Stimulated activated memory B cell treated with anti-CD40 and anti-IgM and Interleukin-4, amounts not matched to agents 10 μg/mL and 1 μg/mL and 100 μg/mL, for 72 hours (primary cell): ENCODE results near the gene RAB21.

Experiments
- ATAC-seq: fragments of 150-1000 bp; cut with Tn5 transposase; 2 replicates; pipeline ENCODE4 v1.10.0; 2021
- H3K27ac Mint-ChIP-seq: one replicate; pipeline ENCODE4 v1.8.0; 2022; ENCODE audit warnings: mild to moderate bottlenecking, mixed read lengths
- H3K27me3 Mint-ChIP-seq: one replicate; pipeline ENCODE4 v1.8.0; 2022; ENCODE audit warnings: mixed read lengths
- H3K36me3 Mint-ChIP-seq: one replicate; pipeline ENCODE4 v1.8.0; 2022; ENCODE audit warnings: mixed read lengths
- H3K4me1 Mint-ChIP-seq: one replicate; pipeline ENCODE4 v1.8.0; 2022; ENCODE audit warnings: mixed read lengths
- H3K4me3 Mint-ChIP-seq: one replicate; pipeline ENCODE4 v1.8.0; 2022; ENCODE audit warnings: mild to moderate bottlenecking, moderate library complexity, mixed read lengths
- H3K9me3 Mint-ChIP-seq: one replicate; pipeline ENCODE4 v1.8.0; 2022; ENCODE audit warnings: mixed read lengths

Gene RAB21, protein sequence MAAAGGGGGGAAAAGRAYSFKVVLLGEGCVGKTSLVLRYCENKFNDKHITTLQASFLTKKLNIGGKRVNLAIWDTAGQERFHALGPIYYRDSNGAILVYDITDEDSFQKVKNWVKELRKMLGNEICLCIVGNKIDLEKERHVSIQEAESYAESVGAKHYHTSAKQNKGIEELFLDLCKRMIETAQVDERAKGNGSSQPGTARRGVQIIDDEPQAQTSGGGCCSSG

DNA sequence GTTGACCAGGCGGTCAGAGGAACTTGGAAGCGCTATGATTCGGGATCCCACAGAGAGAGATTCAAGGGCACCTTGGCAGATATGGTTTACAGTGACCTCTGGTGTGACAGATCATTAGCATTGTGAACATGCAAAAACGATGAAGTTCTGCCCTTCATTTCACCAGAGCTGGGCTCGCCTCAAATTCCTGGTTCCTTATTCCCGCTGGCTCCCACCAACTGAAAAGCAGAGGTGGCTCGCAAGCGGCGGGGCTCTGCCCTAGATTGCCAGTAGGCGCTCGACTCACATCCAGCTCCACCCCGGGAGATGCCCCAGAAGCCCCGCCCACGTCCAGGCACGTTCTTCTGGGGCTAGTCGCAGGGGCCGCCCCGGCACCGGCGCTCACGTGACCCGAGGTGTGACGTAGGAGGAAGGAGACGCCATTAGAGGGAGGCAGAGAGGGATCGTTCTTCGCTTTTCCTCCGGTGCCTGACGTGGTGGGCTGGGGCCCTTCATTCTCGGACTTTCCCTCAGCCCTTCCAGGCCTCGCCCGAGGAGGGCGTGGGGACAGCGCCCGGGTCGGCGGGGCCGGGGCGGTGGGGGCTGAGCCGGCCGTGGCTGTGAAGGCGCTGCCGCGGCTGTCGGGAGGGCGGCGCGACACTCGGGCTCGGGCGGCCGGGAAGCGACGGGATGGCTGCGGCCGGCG is at the start of gene RAB21:
Gene RAB21, plus strand, starts transcription at position 403 of the 685 bp plus-strand sequence. Its CDS starts 267 bp downstream, at position 670.
- Mint-ChIP-seq H3K4me1 (peaks cover 27% of the 10 kb centered on the region), H3K9me3 (no peaks in the 10 kb centered on the region), H3K4me3 (peak within 1 kb of the TSS; percentile 81), H3K27me3 (no peaks in the 10 kb centered on the region), H3K36me3 (peaks cover 21% of the 10 kb centered on the region), H3K27ac (peak within 1 kb of the TSS; percentile 83)
- peak; percentile 97 for ATAC-seq

DNA sequence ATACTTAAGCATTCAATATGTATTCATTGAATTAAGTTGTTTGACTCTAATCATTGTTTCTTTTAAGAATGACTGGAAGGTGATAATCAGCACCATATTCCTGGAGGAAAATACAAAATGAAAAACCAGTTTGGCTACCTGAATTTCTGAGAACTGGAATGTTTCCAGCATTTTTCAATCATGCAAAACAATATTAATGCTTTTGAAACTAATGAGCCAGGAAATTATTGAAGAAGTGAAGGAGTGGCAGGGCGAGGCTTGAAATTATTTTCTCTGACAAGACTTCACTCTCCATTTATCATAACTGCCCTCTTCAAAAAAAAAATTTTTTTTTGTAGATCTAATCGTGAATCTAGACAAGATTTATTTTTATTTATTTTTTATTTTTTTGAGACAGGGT is 49.7 kb upstream of the RAB21 start:
- Mint-ChIP-seq H3K27ac (no peak overlapping the region), H3K9me3 (no peaks in the 10 kb centered on the region), H3K27me3 (no peaks in the 10 kb centered on the region), H3K4me3 (no peak overlapping the region), H3K4me1 (peaks cover 22% of the 10 kb centered on the region), H3K36me3 (peaks cover 44% of the 10 kb centered on the region)
- no peak for ATAC-seq

DNA sequence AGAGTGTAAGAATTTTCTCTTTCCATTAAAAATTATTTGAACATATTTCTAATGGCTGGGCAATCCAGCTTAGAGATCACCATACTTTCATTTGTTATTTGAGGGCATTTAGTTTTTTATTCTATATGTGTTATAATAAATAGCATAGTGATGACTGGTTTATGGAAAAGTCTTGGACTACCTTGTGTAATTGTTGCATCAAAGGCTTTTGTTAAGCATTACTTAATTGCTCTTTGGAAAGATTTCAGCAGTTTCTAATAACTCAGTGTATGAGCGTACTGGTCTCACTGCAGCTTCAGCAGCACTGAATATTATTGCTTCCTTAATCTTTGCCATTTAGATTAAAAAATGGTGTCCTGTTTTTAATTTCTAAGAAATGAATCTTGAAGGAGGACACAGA is 46.0 kb upstream of the RAB21 start:
- Mint-ChIP-seq H3K4me1 (peaks cover 22% of the 10 kb centered on the region), H3K27ac (no peak overlapping the region), H3K36me3 (peaks cover 61% of the 10 kb centered on the region), H3K9me3 (peaks cover 18% of the 10 kb centered on the region), H3K27me3 (no peaks in the 10 kb centered on the region), H3K4me3 (no peak overlapping the region)
- no peak for ATAC-seq

DNA sequence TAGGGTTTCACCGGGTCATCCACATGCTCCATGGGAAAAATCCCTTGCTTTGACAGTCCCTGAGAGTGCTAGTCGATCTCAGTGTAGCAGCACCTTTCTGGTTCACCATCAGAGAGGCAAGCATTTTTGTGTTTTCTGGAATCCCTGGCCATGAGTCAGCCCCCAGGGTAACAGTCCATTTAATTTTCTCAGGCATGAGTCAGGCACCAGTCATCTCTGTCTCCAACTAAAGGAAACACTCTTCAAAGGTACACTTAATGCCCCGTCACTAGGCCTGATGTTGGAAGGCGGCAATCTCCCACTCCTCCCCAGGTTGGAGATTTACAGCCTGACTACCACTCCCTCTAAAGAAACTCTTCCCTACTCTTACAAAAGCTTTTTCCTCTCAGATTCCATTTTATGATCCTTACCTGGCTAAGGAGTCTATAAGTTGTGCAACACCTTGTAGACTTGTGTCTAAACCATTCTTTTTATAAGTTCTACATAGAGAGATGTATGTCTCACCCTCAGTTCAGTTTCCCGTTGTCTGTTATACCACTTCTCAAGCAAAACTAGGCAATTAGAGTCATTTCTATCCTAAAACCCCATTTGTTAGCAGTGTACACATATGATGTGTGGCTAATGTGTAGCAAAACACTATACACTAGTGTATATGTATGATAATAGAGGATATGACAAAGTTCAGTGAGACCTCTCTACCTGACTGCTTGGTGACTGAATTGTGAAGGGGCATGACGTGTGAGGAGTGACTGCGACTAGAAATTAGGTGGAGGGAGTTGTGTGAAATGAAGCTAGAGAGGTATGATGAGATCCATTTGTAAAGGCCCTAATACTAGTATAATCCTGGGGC is 44.2 kb upstream of the RAB21 start:
- Mint-ChIP-seq H3K36me3 (peaks cover 55% of the 10 kb centered on the region), H3K4me1 (peaks cover 22% of the 10 kb centered on the region), H3K27ac (no peak overlapping the region), H3K4me3 (no peak overlapping the region), H3K27me3 (no peaks in the 10 kb centered on the region), H3K9me3 (peaks cover 21% of the 10 kb centered on the region)
- ATAC-seq: no peak

DNA sequence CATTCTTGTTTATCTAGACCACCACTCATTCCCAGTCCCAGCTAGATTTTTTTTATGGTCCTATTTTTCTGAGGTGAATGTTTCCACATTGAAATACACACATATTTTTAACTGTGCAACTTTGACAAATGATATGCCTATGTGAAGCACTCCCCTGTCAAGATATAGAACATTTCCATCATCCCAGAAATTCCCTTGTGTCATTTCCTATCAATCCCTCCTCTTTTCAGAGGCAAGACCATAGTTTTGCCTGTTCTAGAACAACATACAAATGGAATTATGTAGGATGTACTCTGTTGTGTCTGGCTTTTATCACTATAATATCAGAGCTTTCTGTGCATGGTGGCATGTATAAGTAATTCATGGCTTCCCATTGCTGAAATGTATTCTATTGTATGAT is 36.1 kb upstream of the RAB21 start:
- no peaks in the 10 kb centered on the region for H3K27me3 Mint-ChIP-seq
- no peak overlapping the region for H3K27ac Mint-ChIP-seq
- H3K4me1 Mint-ChIP-seq: no peaks in the 10 kb centered on the region
- no peaks in the 10 kb centered on the region for H3K36me3 Mint-ChIP-seq
- H3K9me3 Mint-ChIP-seq: peaks cover 8% of the 10 kb centered on the region
- no peak for ATAC-seq
- H3K4me3 Mint-ChIP-seq: no peak overlapping the region

DNA sequence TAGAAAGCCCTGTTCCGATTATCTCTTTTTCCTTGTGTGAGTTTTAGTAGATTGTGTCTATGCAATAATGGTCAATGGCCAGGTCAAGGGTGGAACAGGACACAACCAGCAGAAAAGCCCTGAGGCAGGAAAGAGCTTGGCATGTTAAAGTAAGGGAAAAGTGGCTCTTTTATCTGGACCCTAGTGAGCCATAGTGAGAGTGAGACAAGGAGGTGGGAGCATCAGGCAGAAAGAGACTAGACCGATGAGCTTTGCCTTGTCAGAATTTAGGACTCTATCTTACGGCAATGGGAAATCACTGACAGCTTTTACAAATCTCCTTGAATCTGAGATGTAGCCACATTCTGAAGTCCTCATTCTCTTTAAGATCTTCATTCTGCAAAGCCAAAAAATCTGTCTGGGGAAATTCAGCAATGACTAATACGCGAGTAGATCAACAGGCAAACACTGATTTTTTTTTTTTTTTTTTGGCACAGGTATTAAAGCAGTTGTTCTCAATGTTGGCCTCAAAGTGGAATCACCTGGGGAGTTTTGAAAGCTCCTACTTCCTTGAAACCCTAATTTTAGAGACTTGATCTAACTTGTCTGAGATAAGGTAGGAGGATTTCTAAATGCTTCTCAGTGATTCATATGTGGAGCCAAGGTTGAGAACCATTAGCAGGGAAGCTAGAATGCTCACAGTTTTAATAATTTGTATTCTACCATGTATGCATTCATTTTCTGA is 34.9 kb upstream of the RAB21 start:
- Mint-ChIP-seq H3K4me3 (no peak overlapping the region), H3K27ac (no peak overlapping the region), H3K27me3 (no peaks in the 10 kb centered on the region), H3K4me1 (no peaks in the 10 kb centered on the region), H3K36me3 (no peaks in the 10 kb centered on the region), H3K9me3 (peaks cover 5% of the 10 kb centered on the region)
- no peak for ATAC-seq

DNA sequence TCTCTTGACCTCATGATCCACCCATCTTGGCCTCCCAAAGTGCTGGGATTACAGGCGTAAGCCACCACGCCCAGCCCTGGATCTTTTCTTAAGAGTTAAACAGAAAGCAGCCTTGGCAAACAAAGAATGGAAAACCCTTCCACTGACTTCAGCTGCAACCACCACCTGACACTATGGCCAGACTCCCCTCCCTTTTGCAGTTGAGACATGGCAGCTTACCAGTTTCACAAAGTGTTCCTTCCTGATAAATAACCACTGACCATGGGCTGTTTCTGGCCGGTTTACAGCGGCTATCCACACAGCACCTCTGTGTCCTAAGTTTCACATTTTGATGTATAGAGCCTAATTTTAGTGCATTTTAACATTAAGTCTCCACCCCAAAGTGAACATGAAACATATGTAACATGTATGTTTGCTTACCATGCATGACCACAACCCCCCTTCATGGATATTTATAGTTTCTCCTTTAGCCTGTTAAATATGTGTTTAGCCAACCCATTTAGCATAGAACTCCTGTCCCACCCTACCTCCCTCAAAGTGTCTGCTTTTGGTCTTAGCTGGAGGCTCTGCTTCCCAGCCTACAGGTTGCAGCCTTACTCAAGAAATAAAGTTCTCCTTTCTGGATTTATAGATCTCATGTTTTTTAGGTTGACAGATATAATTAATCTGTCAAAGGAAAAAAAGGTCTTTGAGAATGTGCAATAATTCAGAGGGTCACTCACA is 32.7 kb upstream of the RAB21 start:
- Mint-ChIP-seq H3K4me1 (no peaks in the 10 kb centered on the region), H3K9me3 (no peaks in the 10 kb centered on the region), H3K36me3 (peaks cover 5% of the 10 kb centered on the region), H3K4me3 (no peak overlapping the region), H3K27me3 (no peaks in the 10 kb centered on the region), H3K27ac (no peak overlapping the region)
- ATAC-seq: no peak

DNA sequence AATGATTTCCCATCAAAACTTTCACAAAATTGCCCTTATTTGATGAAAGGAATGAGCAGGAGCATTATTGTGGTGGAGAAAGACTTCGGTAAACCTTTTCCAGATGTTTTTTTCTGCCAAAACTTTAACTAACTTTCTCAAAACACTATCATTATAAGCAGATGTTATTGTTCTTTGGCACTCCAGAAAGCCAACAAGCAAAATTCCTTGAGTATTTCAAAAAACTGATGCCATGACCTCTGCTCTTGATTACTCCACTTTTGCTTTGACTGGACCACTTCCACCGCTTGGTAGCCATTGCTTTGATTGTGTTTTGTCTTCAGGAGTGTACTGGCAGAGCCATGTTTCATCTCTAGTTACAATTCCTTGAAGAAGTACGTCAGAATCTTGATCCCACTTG is 29.7 kb upstream of the RAB21 start:
- ATAC-seq: no peak
- Mint-ChIP-seq H3K4me3 (no peak overlapping the region), H3K4me1 (no peaks in the 10 kb centered on the region), H3K27ac (no peak overlapping the region), H3K9me3 (no peaks in the 10 kb centered on the region), H3K27me3 (no peaks in the 10 kb centered on the region), H3K36me3 (peaks cover 5% of the 10 kb centered on the region)

DNA sequence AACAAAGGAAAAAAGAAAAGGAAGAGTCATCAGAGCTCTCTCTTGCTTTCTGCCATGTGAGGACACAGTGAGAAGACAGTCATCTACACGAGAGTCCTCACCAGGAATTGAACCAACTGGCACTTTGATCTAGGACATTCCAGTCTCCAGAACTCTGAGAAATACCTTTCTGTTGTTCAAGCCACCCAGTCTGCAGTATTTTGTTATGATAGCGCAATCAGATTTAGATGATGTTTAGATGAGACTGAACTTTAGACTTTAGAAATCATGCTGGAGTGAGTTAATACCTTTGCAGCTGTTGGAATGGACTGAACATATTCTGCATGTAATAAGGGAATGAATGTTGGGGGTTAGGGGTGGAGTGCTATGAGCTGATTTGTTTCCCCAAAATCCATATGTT is 28.1 kb upstream of the RAB21 start:
- Mint-ChIP-seq H3K4me3 (no peak overlapping the region), H3K27ac (no peak overlapping the region), H3K9me3 (no peaks in the 10 kb centered on the region), H3K36me3 (peaks cover 5% of the 10 kb centered on the region), H3K4me1 (no peaks in the 10 kb centered on the region), H3K27me3 (no peaks in the 10 kb centered on the region)
- ATAC-seq: no peak

DNA sequence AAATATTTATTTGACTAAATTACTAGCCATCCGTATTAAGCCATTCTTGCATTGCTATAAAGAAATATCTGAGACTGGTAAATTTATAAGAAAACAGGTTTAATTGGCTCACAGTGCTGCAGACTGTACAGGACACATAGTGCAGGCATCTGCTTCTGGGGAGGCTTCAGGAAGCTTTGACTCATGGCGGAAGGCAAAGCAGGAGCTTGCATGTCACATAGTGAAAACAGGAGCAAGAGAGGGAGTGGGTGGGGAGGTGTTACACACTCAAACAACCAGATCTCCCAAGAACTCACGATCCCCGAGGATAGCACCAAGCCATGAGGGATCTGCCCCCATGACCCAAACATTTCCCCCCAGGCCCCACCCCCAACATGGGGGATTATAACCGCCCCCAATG is 26.7 kb upstream of the RAB21 start:
- ATAC-seq: no peak
- H3K4me3 Mint-ChIP-seq: no peak overlapping the region

DNA sequence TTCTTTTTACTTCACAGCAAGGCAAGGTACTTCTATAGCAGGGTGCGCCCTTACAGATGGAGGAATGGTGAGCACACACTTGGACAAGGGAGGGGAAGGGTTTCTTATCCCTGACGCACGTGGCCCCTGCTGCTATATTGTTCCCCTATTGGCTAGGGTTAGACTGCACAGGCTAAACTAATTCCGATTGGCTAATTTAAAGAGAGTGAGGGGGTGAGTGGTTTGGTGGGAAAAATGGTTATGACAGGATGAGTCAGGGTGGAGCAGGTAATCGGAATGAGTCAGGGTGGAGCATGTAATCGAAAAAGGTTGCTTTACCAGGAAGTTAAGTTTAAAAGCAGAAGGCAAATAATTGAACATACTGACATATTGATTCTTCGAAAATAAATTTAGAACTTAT is 23.7 kb upstream of the RAB21 start:
- ATAC-seq: no peak
- Mint-ChIP-seq H3K27me3 (no peaks in the 10 kb centered on the region), H3K4me1 (no peaks in the 10 kb centered on the region), H3K9me3 (no peaks in the 10 kb centered on the region), H3K4me3 (no peak overlapping the region), H3K36me3 (no peaks in the 10 kb centered on the region), H3K27ac (no peak overlapping the region)

More for the DNA sequence above, 26.7 kb upstream of the RAB21 start:
- Mint-ChIP-seq H3K9me3 (no peaks in the 10 kb centered on the region), H3K27ac (no peak overlapping the region), H3K27me3 (no peaks in the 10 kb centered on the region), H3K36me3 (peaks cover 5% of the 10 kb centered on the region), H3K4me1 (no peaks in the 10 kb centered on the region)

DNA sequence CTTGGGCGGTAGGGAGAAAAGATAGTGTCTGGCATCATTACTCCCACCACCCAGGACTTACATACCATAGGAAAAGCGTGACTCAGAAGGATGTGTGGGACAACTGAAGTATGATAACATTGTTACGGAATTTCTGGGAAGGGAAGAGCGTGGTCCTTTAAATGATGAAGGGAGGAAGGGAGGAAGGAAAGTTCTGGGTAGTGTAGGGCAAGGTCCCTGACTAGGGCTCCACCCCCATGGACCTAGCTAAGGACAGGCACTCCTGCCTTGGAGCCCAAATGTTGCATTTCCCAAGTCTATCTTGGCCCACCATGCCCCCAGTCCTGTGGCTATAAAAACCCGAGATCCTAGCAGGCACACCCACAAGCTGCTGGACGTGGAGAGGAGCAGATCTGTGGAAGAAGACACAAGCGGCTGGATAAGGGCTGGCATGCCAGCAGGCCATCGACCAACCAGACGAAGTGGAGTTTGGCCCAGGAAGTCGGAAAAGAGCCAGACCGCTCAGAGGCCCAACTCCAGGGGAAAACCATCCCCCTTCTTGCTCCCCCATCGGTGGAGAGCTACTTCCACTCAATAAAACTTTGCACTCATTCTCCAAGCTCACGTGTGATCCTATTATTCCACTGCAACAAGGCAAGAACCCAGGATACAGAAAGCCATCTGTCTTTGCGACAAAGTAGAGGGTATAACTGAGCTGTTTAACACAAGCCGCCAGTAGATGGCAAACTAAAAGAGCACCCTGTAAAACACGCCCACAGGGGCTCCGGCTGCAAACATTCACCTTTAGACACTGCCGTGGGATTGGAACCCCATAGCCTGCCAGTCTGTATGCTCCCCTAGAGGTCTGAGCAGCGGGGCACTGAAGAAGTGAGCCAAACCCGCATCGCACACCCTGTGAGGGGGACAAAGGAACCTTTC is 23.0 kb upstream of the RAB21 start:
- ATAC-seq: no peak
- Mint-ChIP-seq H3K36me3 (no peaks in the 10 kb centered on the region), H3K27ac (no peak overlapping the region), H3K27me3 (no peaks in the 10 kb centered on the region), H3K9me3 (no peaks in the 10 kb centered on the region), H3K4me3 (no peak overlapping the region), H3K4me1 (peaks cover 3% of the 10 kb centered on the region)

DNA sequence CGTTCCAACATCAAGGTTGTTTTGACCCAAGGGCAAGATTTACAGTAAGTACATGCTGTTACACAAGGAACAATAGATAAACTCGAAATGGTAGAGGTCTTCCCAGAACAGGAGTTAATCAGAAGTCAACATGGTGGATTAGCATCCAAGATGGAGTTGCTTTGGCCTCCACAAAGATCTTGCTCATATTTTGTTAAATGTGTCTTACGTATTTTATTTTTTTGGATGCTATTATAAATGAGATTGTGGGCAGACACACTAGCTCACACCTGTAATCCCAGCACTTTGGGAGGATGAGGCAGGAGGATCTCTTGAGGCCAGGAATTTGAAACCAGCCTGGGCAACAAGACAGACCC is 22.3 kb upstream of the RAB21 start:
- Mint-ChIP-seq H3K4me1 (peaks cover 9% of the 10 kb centered on the region), H3K36me3 (no peaks in the 10 kb centered on the region), H3K27me3 (no peaks in the 10 kb centered on the region), H3K4me3 (no peak overlapping the region), H3K9me3 (no peaks in the 10 kb centered on the region), H3K27ac (no peak overlapping the region)
- no peak for ATAC-seq

DNA sequence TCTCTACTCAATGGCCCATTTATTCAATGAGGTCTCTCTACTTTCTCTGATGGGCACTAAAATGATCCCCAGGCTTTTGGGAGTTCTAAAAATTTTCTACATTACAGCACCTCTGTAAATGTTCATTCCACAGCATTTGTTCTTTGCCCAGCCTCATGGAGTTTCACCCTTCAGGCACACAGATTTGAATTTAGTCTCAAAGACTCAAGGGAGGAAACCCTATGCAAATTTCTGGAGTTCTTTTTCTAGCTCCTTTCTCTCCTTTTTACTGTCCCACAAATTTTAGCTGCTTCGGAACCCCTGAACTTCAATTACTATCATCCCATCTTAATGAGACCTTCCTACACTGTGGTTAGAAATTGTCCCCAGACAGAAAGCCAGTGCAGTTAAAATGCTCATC is 17.5 kb upstream of the RAB21 start:
- H3K27me3 Mint-ChIP-seq: no peaks in the 10 kb centered on the region
- H3K27ac Mint-ChIP-seq: no peak overlapping the region
- no peak overlapping the region for H3K4me3 Mint-ChIP-seq
- no peaks in the 10 kb centered on the region for H3K36me3 Mint-ChIP-seq
- no peak for ATAC-seq
- H3K9me3 Mint-ChIP-seq: no peaks in the 10 kb centered on the region
- H3K4me1 Mint-ChIP-seq: peaks cover 13% of the 10 kb centered on the region
